SIG-M5 treated with dmso at 0.1 percent for 504 hours (cell line): Measurements from ENCODE around the gene CDR2L.

Experiments
- DNase-seq: peaks from one replicate; lab custom pipeline; 2025; ENCODE audit not compliant: unreplicated experiment; lab: John Stamatoyannopoulos, UW

The CDR2L gene

DNA sequence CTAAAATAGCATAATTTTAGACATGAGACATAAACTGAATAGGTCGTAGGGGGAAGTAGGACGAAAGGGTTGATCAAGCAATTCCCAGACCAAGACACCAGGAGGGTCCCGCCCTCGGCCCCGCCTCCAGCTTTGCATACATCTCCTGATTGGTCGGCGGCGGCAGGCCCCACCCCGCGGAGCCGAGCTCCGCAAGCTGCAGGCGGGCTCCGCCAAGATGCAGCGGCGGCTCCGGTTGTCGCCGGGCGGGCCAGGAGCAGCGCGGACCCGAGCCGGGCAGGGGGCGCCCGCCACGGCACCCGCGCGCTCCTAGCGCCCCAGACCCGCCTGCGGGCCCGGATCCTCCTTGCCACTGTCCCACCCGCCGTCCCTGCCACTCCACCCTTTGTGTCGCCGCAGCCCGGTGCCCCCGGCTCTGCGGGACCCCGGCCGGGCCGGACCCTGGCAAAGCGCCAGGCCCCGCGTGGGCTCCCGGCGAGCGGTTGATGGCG is at the start of gene CDR2L:
Gene CDR2L, plus strand, starts transcription at position 215 of the 491 bp plus-strand sequence. CDS start 412 bp downstream, outside the sequence.
- DNase-seq, result peak; percentile 97

DNA sequence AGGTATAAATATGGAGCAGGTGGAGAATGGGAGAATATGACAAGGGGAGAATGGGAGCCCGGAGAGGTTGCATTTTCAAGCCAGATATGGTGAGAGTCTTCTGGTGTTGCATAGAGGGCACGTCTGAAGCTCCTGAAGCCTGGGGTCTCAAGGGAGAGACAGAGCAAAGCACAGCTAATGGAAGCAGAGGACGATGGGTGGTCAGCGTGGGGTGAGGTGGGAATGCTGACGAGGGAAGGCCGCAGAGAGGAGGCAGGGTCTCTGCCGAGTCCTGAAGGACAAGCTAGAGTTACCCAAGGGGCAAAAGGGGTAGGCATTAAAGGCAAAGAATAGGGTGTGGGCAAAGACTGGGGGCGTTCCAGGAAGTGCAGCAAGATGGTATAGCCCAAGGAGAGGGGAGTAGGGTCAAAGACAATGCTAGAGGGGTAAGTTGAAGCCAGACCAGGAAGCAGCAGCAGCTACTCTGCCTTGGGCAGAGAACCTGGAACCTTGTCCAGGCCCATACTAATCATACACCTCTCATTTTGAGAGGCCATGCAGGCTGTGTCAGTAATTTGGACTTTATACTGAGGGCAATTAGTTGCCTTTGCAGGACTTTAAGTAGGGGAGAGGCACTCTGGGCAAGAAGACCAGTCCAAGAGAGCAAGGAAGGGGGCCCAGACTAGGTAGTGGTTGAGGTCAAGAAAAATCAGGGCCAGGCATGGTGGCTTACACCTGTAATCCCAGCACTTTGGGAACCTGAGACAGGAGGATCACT is 49.1 kb upstream of the CDR2L start:
- no peak for DNase-seq

DNA sequence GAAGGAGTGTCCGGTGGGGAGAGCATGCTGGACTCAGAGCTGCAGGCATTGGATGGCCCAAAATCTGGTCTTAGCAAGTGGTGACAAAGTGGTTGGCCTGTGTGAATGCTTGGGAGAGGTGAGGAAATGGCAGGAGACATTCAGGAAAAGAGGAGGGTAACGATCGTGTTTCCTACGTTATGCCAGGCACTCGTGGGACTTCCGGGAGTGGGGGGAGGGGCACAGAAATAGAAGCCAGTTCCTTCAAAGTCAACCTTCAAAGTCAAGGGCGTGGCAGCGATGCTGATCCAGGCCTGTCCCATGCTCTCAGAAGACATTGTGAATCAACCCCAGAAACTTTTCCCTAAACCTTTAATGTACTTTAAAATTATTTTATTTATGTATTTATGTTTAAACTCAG is 47.9 kb upstream of the CDR2L start:
- no peak for DNase-seq

DNA sequence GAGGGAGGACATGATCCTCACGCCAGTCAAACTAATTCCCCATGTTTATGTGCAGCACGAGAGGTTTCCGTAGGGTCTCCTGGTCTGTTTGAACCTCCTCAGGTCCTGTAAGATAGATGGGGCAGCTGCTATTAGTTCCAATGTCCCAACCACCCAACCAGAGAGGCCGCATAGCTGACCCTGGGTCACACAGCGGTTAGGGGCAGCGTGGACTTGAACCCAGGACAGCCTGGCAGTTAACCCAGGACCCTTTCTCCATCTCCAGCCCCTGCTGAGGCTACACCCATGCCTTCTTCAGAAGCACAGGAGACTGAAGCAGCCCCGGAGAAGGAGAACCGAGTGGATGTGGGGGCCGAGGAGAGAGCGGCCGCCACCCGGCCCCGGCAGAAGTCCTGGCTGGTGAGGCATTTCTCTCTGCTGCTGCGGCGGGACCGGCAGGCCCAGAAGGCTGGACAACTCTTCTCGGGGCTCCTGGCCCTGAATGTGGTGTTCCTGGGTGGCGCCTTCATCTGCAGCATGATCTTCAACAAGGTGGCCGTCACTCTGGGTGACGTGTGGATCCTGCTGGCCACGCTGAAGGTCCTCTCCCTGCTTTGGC is 46.2 kb upstream of the CDR2L start:
- no peak for DNase-seq

DNA sequence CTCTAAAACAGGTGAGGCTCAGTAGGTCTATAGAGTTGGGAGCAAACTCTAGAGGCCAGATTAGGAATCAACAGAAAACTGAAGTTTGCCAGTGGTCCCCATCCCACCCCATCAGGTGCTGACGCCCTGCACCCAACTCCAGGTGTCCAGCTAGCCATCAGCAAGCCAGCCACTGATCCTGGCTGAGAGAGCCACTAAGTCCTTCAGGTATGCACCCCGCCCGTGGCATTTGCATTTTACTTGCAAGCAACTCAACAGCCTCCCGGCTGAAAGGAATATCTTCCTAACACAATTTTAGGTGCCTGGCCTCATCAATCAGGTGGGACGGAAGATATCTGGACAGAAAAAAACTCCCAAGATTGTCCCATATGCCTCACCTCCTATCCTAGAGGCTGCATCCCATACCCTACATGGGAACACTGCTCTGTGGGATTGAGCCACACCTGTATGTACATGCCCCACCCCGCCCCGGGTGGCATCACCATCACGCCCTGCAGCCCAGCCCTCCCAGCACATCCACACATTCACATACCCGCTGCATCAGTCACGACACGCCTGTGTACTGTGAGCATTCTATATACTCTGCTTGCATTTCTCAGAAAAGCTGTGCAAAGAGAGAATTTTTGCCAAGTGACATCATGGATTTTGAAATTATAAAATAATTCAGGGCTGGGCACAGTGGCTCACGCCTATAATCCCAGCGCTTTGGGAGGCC is 43.5 kb upstream of the CDR2L start:
- no peak for DNase-seq

DNA sequence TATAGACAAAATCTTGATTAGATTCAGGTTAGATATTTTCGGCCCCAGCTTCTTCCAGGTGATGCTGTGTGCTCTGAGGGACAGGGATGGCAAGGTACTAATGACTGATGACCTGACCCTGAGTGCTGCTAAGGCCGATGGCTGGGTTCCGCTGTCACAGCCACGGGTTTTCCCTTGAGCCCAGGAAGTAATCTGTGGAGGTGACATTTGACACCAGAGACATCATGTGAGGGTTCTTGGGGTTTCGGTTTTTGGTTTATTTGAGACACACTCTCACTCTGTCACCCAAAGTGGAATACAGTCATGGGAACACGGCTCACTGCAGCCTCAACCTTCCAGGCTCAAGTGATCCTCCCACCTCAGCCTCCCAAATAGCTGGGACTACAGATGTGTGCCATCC is 41.9 kb upstream of the CDR2L start:
- no peak for DNase-seq

DNA sequence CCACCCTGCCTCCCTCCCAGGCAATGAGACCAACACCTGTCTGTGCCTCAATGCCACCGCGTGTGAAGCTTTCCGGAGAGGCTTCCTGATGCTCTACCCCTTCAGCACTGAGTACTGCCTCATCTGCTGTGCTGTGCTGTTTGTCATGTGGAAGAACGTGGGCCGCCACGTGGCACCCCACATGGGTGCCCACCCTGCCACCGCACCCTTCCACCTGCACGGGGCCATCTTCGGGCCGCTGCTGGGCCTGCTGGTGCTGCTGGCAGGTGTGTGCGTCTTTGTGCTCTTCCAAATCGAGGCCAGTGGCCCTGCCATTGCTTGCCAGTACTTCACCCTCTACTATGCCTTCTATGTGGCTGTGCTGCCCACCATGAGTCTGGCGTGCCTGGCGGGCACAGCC is 40.8 kb upstream of the CDR2L start:
- DNase-seq, result no peak

DNA sequence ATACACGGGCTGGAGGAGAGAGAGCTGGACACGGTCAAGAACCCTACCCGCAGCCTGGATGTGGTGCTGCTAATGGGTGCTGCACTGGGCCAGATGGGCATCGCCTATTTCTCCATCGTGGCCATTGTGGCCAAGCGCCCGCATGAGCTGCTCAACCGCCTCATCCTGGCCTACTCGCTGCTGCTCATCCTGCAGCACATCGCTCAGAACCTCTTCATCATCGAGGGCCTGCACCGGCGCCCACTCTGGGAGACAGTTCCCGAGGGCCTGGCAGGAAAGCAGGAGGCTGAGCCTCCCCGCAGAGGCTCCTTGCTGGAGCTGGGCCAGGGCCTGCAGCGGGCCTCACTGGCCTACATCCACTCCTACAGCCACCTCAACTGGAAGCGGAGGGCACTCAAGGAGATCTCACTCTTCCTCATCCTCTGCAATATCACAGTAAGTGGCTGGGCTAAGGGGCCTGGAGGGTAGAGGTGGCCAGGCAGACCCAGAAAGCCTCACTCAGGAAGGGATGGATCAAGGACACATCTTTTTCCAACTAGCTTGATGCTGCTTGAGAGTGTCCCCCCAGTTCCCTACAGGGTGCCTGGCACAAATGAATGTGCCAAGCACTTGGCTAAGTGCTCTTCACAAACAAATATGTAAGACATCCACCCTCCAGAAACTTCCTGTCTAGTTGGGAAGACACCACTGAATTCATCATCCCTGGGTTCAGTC is 40.2 kb upstream of the CDR2L start:
- DNase-seq, result no peak

DNA sequence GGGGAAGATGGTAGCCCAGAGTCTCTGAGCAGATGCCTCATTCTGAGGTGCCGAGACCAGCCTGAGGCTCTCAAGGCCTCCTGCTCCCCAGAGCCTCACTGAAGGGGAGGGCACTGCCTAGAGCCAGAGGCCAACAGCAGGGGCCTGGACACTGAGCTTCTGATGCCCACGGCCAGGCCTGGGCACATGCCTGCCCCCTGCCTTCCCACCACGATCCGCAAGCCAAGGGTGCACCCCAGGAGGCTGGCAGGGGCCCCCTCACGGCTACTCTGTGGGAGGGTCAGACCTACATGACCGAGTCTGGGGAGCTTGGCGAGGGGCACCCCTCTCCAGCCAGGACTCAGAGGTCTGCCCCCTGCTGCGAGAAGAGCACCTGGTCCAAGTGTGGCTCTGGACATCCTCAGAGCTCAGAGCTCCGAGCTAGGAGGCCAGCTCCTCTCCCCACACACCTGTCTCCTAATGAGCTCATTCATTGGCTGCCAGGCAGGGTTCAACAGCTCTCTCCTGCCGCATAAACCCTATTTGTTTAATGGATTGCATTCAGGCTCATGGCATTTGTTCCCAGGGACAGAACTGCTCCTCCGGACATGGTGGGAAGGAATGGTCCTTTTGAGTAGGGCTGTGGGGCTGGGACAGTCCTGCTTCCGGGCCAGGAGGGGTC is 37.8 kb upstream of the CDR2L start:
- no peak for DNase-seq

DNA sequence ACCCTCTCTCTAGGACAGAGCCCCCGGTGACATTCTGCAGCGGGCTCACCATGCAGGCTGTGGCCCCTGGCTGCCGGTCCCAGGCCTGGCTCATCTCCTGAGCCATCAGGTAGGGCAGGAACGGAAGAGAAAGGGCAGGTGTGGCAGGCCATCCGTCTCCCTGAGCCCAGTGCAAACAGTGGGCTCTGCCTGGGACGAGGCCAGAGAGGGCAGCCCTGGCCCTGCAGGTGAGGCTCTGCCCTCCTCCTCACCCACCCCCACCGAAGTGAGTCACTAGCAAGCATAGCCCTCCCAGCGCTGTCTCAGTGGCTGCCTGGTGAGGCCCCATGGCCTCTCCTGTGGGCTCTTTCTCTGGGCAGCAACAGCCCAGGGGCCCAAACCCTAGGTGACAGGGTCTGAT is 37.2 kb upstream of the CDR2L start:
- DNase-seq, result no peak

DNA sequence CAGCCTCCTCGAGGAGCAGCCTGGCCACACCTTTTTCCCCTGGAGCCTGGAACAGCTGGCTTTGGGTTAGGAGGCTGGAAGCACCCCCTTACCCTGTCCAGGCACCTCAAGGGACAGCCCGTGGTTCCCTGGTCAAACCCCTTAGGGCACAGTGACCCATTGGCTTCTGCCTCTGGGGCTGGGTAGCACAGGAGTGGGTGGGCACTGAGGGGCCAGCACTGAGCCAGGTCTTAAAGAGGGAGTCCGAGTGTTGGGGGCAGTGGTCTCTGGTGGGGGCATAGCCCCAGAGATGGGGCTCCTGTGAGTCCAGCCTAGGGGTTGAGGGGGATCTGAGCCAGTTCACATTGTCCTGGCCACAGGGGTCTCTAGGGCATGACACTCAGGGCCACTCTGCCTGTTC is 36.4 kb upstream of the CDR2L start:
- DNase-seq, result no peak

DNA sequence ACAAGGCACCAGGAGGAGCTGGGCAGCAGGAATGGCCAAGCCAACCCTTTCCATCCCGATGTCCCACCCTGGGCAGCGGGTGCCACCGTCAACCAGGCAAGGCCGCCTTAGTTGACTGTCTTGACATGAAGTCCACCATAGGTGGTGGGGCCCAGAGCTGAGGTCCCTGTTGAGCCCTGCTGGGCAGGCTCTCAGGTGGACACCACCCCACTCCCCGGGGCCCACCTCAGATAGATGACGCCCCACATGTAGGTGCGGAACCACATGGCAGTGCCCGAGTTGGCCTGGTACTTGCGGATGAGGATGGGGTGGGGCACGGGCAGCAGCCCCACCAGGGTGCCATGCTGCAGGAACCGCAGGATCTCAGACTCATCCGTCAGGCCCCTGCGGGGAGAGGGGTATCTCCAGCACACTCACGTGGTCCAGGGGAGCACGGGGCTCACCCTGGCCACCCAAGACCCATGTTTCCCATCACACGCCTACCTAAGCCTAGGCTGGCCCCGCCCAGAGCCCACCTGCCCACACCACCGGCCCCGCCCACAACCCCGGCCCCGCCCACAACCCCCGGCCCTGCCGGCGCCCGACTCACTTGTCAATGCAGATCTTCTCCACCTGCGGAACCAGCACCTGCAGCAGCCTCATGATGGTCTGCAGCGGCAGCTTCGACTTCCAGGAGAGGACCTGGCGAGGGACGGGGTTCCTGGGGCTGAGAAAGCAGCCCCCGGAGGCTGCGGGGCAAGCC is 35.6 kb upstream of the CDR2L start:
- DNase-seq, result no peak

DNA sequence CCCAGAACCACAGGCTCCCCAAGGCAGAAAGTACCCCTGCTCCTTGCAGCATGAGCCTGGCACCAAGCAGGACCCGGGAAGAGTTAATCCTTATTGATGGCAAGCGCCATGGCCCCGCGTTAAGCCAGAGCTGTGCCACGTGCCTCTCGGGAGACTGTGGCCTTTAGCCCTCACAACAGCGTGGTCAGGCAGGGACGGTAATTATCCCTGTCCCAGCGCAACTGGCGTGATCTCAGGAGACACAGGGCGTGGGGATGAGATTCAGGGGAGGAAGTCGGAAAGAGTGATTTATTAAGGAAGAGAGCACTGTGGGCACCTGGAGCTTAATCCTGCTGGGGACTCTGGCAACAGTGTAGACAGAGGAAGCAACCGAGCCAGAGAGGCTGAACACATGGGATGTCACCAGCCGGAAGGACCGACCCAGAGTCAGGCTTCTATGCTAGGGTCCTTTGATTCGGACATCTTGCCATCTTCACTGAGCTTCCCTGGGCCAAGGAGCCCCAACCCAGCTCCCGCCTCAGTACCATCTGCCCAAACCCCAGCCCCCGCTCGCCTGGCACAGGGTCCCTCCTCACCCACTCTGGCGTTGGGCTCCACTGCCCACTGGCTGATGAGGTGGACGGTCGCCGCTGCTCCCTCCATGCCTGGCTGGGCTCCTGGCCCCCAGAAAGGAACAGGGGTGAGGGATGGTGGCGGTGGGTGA is 34.9 kb upstream of the CDR2L start:
- DNase-seq, result no peak

DNA sequence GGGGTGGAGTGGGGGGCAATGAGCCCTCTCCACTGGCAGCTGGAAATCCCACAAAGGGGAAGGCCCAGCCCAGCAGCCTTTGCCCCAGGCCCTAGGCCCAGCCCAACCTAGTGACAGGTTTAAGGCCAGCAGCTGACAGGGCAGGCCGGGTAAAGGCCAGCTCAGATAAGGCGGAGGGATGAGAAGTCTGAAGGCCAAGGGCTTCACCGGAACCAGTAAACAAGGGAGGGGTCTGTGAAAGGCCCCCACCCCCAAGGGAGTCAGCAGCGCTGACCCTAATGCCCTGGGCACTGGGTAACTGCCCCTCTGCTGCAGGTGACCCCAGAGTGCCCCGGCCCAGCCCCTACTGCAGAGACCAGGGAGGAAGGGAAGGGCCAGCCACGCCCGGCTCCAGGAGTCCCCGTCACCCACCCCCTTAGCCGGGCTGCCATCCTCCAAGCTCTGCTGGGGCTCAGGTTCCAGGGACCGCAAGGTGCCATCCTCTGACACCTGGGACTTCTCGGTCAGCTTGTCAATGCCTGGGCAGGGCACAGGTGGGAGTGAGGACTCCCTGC is 34.2 kb upstream of the CDR2L start:
- DNase-seq, result no peak

DNA sequence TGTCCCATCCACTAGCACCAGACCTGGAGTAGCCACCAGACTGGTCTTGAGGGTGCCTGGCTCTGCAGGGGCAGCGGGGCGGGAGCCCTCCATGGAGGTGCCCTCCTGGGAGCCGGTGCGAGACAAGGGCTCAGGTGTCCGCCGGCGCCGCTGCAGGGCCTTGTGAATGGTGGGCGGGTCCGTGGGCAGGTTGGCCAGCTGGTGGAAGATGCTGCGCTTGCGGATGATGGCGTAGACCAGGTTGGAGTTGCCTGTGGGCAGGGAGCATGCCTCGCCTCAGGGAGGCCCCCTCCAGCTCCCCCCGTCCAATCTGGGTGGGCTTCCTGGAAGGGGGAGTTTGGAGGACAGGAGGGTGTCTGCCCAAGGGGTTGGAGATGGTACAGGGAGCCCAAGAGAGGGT is 33.3 kb upstream of the CDR2L start:
- no peak for DNase-seq

DNA sequence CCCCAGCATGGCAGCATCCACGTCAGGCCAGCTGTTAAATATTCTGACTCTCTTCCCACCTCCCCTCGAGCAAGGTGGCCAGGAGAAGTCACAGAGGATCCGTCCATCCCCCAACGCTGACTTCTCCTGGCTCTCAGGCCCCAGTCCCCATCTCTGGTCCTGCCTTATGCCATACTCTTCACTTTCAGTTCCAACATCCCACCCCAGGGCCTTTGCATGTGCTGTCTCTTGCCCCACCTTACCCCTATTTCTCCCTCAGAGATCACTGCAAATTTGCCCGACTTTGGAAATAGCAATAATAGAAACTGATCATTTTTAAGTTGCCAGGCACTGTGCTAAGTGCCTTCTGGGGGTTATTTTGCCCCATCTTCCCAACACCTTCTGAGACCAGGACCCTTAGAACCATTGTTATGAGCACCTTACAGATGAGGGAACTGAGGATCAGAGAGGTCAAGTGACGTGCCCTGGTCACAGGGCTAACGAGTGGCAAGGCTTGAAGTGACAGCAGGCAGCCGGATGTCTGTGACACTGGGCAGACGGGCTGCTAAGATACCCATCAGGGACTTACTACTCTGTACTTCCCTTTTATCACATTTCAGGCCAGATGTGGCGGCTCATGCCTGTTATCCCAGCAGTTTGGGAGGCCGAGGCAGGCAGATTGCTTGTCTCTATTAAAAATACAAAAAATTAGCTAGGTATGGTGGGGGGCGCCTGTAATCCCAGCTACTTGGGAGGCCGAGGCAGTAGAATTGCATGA is 32.6 kb upstream of the CDR2L start:
- peak; percentile 43 for DNase-seq

DNA sequence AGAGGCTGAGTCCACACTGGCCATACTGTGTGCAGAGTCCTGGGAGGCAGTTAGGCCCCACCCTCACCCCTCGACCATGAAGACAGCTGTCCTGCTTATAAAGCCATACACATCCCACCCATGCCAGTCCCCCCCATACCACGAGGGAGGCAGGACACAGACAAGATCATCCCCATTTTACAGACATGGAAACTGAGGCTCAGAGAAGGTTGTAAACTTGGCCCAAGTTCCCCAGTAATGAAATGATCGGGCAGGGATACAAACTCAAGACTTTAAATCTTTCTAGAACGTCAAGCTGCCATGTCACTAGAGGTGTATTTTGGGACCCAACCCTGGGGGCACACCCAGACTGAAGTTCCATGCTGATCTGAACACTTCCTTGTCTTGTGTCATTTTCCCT is 31.3 kb upstream of the CDR2L start:
- no peak for DNase-seq

DNA sequence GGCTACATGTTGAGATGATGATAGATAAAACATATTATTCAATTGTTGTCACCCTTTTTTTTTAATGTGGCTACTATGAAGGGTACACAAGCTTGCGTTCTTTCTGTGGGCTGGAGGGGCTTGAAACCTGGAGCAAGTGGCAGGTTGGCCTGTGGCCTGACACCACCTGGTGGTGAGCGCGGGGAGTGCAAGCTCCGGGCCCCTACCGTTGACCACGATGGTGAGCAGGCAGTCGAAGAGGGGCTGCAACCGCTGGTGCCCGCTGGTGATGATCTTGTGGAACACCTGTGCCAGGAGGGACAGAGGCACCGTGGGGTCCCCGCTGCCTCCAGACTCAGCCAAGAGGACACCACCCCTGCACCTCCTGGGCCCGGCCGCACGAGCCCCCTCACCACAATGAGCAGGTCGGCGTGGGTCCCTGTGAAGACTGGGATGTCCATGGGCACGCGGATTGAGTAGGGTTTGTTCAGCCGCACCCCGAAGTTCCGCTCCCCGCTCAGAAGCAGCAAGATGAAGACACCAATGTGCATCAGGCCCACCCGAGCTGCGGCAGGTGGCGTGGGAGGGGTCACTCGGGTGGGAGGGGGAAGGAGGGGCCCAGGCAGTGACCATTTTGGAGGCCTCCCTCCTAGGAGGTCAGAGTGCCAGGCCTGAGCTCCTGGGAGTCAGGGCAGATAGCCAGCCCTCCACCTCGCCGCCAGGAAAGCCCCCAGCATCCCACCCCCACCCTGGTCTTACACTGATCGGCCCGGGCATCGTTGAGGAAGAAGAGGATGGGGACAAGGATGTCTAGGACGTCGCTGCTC is 29.3 kb upstream of the CDR2L start:
- DNase-seq, result peak; percentile 43
